ENCODE data around the gene PI4KB.

The PI4KB gene

DNA sequence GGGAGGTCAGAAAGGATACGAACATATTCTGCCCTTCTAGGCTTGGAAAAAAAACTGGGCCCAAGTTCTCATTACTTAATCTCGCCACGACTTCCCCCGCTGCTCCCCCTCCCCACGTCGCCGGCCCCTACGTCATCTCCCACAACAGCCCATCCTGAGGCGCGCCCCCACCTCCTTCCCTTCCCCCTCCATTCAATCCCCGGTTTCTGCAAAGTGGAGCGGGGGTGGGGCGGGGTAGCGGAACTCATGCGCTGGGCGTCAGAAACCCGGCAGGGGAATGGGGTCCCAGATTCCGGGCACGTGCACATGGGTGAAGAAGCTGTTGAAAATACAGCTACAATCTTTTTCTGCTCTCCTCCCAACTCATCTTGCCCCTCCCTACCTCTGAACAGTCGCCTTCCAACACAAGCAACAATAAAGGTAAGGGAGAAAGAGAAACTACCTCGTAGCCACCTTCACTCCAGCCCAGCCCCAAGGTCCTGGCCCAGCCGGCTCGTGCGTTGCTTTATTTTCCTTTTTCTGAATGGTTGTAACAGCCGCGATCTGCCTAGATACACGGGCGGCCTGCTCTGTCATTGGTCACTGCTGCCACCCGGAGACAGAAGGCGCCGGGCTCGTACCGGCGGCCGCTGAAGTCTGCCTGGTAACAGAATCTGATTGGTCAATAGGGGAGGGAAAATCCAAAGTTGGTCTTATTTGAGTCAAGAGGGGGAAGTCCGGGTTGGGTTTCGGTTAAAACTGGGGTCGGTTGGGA, 19.7 kb upstream of the PI4KB start, which contains the start of gene RFX5:
RFX5 (minus strand) TSS at position 484 of the 754 bp plus-strand sequence. CDS start 932 bp downstream, outside the sequence.
- TF ChIP-seq CTCF (IDR thresholded peaks at IDR 0.05; ENCODE audit: low read depth, low read length) (no peak), MYC (IDR thresholded peaks at IDR 0.05; ENCODE audit: low read depth, low read length) (peak; percentile 89), POLR2A (IDR thresholded peaks at IDR 0.05; ENCODE audit: extremely low read depth, insufficient read length) (peak; percentile 41)
- TF ChIP-seq, protein P1, sequence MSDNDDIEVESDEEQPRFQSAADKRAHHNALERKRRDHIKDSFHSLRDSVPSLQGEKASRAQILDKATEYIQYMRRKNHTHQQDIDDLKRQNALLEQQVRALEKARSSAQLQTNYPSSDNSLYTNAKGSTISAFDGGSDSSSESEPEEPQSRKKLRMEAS (IDR thresholded peaks at IDR 0.05; ENCODE audit: low read depth, low read length), result peak; percentile 91
- peak; percentile 99 for DNase-seq (ENCODE audit: low read depth)
- peak within 1 kb of the TSS; percentile 90 for H3K4me3 ChIP-seq (ENCODE audit: low read depth, low read length)

DNA sequence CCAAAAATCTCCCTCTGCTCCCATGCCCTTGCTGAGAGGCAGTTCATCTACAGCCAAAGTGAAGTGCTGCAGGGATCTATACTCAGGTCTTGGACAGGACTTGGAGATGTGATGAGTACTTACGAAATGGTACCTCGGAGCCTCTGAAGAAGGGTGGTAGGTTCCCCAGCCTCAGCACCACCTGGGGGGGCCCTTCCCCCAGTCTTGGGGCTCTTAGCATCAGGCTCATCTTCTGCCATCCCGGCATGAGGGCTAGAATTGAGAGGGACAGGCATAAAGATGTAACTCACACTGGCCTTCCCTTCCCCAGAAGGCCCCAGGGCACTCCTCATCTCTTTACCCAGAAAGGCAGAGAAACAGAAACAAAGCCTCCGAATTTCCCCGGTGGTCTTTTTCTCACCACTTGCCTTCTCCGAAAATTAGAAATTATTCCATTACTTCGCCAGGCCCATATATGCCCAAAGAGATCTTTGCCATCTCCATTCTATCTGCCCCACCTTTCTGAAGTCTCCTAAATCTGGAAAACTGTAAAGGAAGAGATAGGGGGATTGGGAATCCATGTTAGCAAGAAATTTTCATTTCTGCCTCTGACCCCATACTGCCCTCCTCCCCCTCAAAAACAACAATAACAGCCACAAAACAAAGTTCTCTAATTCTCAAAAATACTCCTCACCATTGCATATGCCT, 19.0 kb upstream of the PI4KB start:
- peak overlapping the region; percentile 90 for H3K4me3 ChIP-seq (ENCODE audit: low read depth, low read length)
- DNase-seq (ENCODE audit: low read depth), result peak; percentile 33
- TF ChIP-seq CTCF (IDR thresholded peaks at IDR 0.05; ENCODE audit: low read depth, low read length), result no peak
- TF ChIP-seq POLR2A (IDR thresholded peaks at IDR 0.05; ENCODE audit: extremely low read depth, insufficient read length), result no peak
- TF ChIP-seq MYC (IDR thresholded peaks at IDR 0.05; ENCODE audit: low read depth, low read length), result no peak
- TF ChIP-seq, protein P1 (IDR thresholded peaks at IDR 0.05; ENCODE audit: low read depth, low read length), result no peak

- no peak for DNase-seq (ENCODE audit: low read depth)
- no peak overlapping the region for H3K4me3 ChIP-seq (ENCODE audit: low read depth, low read length)
- no peak for TF ChIP-seq MYC (IDR thresholded peaks at IDR 0.05; ENCODE audit: low read depth, low read length)
- TF ChIP-seq POLR2A (IDR thresholded peaks at IDR 0.05; ENCODE audit: extremely low read depth, insufficient read length), result no peak
- TF ChIP-seq CTCF (IDR thresholded peaks at IDR 0.05; ENCODE audit: low read depth, low read length), result no peak
Measured at GRCh38 chr1:151344291-151344690, 17.1 kb upstream of the PI4KB start.

DNA sequence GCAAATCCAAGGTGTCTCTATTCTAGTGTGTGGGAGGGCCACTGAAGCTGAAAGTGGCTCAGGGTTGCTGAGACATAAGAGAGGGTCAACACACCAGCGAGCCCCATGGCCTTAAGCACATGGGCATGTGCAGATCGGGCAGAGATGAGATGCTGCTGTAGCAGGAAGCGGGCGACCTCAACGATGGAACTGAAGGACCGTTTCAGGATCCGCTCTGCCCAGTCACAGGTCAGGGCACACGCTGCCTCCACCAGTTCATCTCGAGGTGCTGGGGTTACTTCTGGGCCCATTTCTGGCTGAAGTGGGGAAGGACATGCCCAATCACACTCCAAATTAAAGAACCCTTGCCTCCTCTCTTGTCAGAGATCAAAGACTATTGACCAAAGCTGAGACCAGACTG, 16.4 kb upstream of the PI4KB start:
- TF ChIP-seq CTCF (IDR thresholded peaks at IDR 0.05; ENCODE audit: low read depth, low read length), result no peak
- no peak for TF ChIP-seq MYC (IDR thresholded peaks at IDR 0.05; ENCODE audit: low read depth, low read length)
- TF ChIP-seq, protein P1 (IDR thresholded peaks at IDR 0.05; ENCODE audit: low read depth, low read length), result no peak
- no peak overlapping the region for H3K4me3 ChIP-seq (ENCODE audit: low read depth, low read length)
- no peak for DNase-seq (ENCODE audit: low read depth)

GRCh38 chr1:151342569-151342968, 15.4 kb upstream of the PI4KB start:
- TF ChIP-seq CTCF (IDR thresholded peaks at IDR 0.05; ENCODE audit: low read depth, low read length), result no peak
- TF ChIP-seq, protein P1 (IDR thresholded peaks at IDR 0.05; ENCODE audit: low read depth, low read length), result no peak
- TF ChIP-seq MYC (IDR thresholded peaks at IDR 0.05; ENCODE audit: low read depth, low read length), result no peak
- TF ChIP-seq POLR2A (IDR thresholded peaks at IDR 0.05; ENCODE audit: extremely low read depth, insufficient read length), result no peak
- no peak overlapping the region for H3K4me3 ChIP-seq (ENCODE audit: low read depth, low read length)
- no peak for DNase-seq (ENCODE audit: low read depth)

Data from NB4 (cell line).